GM12892 (cell line): ENCODE measurements around the gene CLDN16.

Source experiments
- POLR2A ChIP-seq: IDR thresholded peaks from 2 replicates; pipeline ENCODE4 v1.6.1; 2011; ENCODE audit warnings: low read depth, low read length, control low read depth
- POLR2AphosphoS5 ChIP-seq: IDR thresholded peaks from 2 replicates; pipeline ENCODE4 v1.6.1; 2011; ENCODE audit warnings: low read depth, low read length, control low read depth
- TAF1 ChIP-seq: IDR thresholded peaks from 2 replicates; pipeline ENCODE4 v1.6.1; 2011; ENCODE audit warnings: low read depth, mild to moderate bottlenecking, control low read depth, low read length, borderline replicate concordance

DNA sequence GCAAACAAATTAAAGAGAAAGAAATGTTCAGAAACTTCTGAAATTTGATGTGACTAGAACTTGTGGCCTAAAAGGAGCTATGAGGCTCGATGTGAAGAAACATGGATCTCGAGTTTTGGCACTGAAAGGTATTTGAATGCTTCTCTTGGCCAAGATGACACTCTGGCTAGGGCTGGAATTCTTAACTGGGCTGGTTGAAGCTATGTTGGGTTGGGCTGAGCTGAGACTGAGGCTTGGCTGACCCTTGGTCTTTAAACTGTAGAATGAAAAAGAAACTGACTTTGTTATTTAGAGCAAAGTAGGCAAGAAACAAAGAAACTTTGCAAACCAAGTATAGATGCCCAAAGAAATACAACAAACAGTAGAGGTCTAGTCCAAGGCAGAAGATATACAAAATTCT lies 28.1 kb upstream of the CLDN16 start:
- no peak for TF ChIP-seq POLR2A
- TF ChIP-seq TAF1: no peak
- no peak for TF ChIP-seq POLR2AphosphoS5
